ENCODE results near the gene HIRIP3.

HIRIP3 gene

DNA sequence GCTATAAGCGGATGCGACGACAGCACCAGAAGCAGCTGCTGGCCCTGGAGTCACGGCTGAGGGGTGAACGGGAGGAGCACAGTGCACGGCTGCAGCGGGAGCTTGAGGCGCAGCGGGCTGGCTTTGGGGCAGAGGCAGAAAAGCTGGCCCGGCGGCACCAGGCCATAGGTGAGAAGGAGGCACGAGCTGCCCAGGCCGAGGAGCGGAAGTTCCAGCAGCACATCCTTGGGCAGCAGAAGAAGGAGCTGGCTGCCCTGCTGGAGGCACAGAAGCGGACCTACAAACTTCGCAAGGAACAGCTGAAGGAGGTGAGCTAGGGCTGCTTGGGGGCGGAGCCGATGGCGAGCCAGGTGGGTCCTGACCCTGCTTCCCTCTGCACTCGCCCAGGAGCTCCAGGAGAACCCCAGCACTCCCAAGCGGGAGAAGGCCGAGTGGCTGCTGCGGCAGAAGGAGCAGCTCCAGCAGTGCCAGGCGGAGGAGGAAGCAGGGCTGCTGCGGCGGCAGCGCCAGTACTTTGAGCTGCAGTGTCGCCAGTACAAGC is 10.1 kb downstream of the HIRIP3 start:
- no peaks in the 10 kb centered on the region; the same call in 1 of the 2 replicates for H3F3A ChIP-seq (ENCODE audit: control insufficient read depth, insufficient read depth)
- H3K9me2 ChIP-seq (replicated peaks; ENCODE audit: control insufficient read depth, low read length): no peaks in the 10 kb centered on the region
- no peaks in the 10 kb centered on the region for H3K4me1 ChIP-seq (ENCODE audit: control insufficient read depth, low read length)
- no peak overlapping the region for H3K4me2 ChIP-seq (ENCODE audit: low read length)
- H3K27me3 ChIP-seq (ENCODE audit: control insufficient read depth, low read length): no peaks in the 10 kb centered on the region
- H4K20me1 ChIP-seq (ENCODE audit: control insufficient read depth, insufficient read depth, low read depth, low read length): no peaks in the 10 kb centered on the region
- no peak for TF ChIP-seq EZH2phosphoT487 (IDR thresholded peaks at IDR 0.05; ENCODE audit: borderline replicate concordance, low read length)
- TF ChIP-seq, protein P1, sequence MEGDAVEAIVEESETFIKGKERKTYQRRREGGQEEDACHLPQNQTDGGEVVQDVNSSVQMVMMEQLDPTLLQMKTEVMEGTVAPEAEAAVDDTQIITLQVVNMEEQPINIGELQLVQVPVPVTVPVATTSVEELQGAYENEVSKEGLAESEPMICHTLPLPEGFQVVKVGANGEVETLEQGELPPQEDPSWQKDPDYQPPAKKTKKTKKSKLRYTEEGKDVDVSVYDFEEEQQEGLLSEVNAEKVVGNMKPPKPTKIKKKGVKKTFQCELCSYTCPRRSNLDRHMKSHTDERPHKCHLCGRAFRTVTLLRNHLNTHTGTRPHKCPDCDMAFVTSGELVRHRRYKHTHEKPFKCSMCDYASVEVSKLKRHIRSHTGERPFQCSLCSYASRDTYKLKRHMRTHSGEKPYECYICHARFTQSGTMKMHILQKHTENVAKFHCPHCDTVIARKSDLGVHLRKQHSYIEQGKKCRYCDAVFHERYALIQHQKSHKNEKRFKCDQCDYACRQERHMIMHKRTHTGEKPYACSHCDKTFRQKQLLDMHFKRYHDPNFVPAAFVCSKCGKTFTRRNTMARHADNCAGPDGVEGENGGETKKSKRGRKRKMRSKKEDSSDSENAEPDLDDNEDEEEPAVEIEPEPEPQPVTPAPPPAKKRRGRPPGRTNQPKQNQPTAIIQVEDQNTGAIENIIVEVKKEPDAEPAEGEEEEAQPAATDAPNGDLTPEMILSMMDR (IDR thresholded peaks at IDR 0.05; ENCODE audit: low read depth, low read length, poor library complexity, severe bottlenecking): no peak
- no peaks in the 10 kb centered on the region for H3K79me2 ChIP-seq (ENCODE audit: control insufficient read depth, low read length)
- no peak overlapping the region for H3K27ac ChIP-seq (ENCODE audit: low read depth, low read length)
- H3K36me3 ChIP-seq (ENCODE audit: control insufficient read depth, low read length): peaks cover 98% of the 10 kb centered on the region
- no peak overlapping the region for H3K4me3 ChIP-seq (ENCODE audit: low read length)
- H3K9me3 ChIP-seq (ENCODE audit: control insufficient read depth, insufficient read depth, low read length): no peaks in the 10 kb centered on the region

DNA sequence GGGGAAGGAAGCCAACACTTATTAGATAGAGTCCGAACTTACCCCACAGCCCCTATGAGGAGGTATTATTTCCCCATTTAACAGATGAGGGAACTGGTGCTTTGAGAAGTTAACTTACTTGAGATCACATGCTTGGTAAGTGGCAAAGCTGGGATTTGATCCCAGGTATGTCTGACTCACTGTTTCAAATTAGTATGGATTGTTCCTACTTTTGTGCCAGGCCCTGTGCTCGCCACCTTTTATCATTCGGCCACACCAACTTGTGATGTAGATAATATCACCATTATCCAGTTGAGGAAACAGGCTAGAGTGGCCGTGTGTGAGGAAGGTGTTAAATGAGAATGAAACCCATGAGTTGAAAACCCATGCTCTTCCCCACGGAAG is 10.7 kb downstream of the HIRIP3 start:
- Histone ChIP-seq H3K36me3 (ENCODE audit: control insufficient read depth, low read length) (peaks cover 98% of the 10 kb centered on the region), H3K9me2 (replicated peaks; ENCODE audit: control insufficient read depth, low read length) (no peaks in the 10 kb centered on the region), H3K27me3 (ENCODE audit: control insufficient read depth, low read length) (no peaks in the 10 kb centered on the region), H3F3A (ENCODE audit: control insufficient read depth, insufficient read depth) (no peaks in the 10 kb centered on the region; the same call in 1 of the 2 replicates), H3K9me3 (ENCODE audit: control insufficient read depth, insufficient read depth, low read length) (no peaks in the 10 kb centered on the region), H4K20me1 (ENCODE audit: control insufficient read depth, insufficient read depth, low read depth, low read length) (no peaks in the 10 kb centered on the region), H3K4me1 (ENCODE audit: control insufficient read depth, low read length) (no peaks in the 10 kb centered on the region), H3K4me3 (ENCODE audit: low read length) (no peak overlapping the region), H3K79me2 (ENCODE audit: control insufficient read depth, low read length) (no peaks in the 10 kb centered on the region), H3K27ac (ENCODE audit: low read depth, low read length) (no peak overlapping the region), H3K4me2 (ENCODE audit: low read length) (no peak overlapping the region)
- TF ChIP-seq, protein P1 (IDR thresholded peaks at IDR 0.05; ENCODE audit: low read depth, low read length, poor library complexity, severe bottlenecking): no peak
- TF ChIP-seq EZH2phosphoT487 (IDR thresholded peaks at IDR 0.05; ENCODE audit: borderline replicate concordance, low read length): no peak

GRCh38 chr16:29984137-29984763 is 11.2 kb downstream of the HIRIP3 start:
- Histone ChIP-seq H3K27ac (ENCODE audit: low read depth, low read length) (no peak overlapping the region), H3K9me3 (ENCODE audit: control insufficient read depth, insufficient read depth, low read length) (no peaks in the 10 kb centered on the region), H3K4me2 (ENCODE audit: low read length) (no peak overlapping the region), H3K4me1 (ENCODE audit: control insufficient read depth, low read length) (no peaks in the 10 kb centered on the region), H3K79me2 (ENCODE audit: control insufficient read depth, low read length) (no peaks in the 10 kb centered on the region), H4K20me1 (ENCODE audit: control insufficient read depth, insufficient read depth, low read depth, low read length) (no peaks in the 10 kb centered on the region), H3K27me3 (ENCODE audit: control insufficient read depth, low read length) (no peaks in the 10 kb centered on the region), H3K9me2 (replicated peaks; ENCODE audit: control insufficient read depth, low read length) (no peaks in the 10 kb centered on the region), H3K4me3 (ENCODE audit: low read length) (no peak overlapping the region), H3K36me3 (ENCODE audit: control insufficient read depth, low read length) (peaks cover 98% of the 10 kb centered on the region), H3F3A (ENCODE audit: control insufficient read depth, insufficient read depth) (no peaks in the 10 kb centered on the region; the same call in 1 of the 2 replicates)
- TF ChIP-seq, protein P1 (IDR thresholded peaks at IDR 0.05; ENCODE audit: low read depth, low read length, poor library complexity, severe bottlenecking): no peak
- no peak for TF ChIP-seq EZH2phosphoT487 (IDR thresholded peaks at IDR 0.05; ENCODE audit: borderline replicate concordance, low read length)

Data from DOHH2 (cell line).